Measurements from ENCODE around the gene SGMS1.

GRCh38 chr10:50397312-50398140 is 226.2 kb downstream of the SGMS1 start:
- no peak for TF ChIP-seq POLR2A (IDR thresholded peaks at IDR 0.05; ENCODE audit: low read length)
- no peak for TF ChIP-seq GATA1 (IDR thresholded peaks at IDR 0.05; ENCODE audit: low read depth, low read length)
